HUDEP-2 (cell line): ENCODE results near the gene RAB11FIP4.

Source experiments
- DNase-seq, 76 experiments: peaks; one replicate each; lab custom pipeline; 2025; ENCODE audit not compliant: unreplicated experiment in 76 of 76; lab: John Stamatoyannopoulos, UW

The RAB11FIP4 gene

DNA sequence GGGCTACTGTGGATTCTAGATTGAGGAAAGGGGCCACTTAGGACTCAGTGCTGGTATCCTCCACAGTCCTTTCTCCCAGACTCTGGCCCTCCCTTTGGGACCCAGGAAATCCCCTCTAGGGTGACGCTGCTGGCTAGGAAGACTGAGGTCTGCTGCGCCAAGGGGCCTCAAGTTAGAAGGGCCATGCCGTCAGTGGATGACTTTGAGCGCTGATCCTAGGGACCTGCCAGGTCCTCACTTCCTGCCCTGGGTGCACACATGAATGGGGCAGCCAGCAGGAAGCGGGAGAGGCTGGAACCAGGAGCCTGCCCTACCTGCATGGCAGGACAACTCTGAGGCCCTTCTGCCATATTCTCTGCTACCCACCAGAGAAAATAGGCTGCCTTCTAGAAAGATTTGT is 145.0 kb downstream of the RAB11FIP4 start:
- DNase-seq: no peak

DNA sequence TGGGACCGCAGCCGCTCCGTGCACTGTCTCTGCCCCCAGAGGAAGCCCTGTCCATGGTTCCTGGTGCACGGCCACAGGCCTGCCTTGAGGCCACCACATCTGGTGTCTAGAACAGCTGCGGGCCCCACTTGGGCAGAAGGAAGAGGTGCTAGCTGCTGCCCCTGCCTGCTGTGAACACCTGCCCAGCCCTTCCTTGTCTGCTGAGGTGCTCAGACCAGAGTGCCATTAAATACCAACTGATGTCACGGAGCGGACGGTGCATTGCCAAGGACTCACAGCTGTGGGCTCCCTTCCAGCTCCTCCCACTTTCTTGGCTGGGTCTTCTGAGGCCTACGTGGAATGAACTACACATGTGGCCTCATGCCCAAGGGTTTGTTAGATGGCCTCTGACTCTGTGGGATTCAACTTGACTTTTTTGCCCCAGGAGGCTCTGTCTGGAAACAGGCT is 146.1 kb downstream of the RAB11FIP4 start:
- no peak for DNase-seq

DNA sequence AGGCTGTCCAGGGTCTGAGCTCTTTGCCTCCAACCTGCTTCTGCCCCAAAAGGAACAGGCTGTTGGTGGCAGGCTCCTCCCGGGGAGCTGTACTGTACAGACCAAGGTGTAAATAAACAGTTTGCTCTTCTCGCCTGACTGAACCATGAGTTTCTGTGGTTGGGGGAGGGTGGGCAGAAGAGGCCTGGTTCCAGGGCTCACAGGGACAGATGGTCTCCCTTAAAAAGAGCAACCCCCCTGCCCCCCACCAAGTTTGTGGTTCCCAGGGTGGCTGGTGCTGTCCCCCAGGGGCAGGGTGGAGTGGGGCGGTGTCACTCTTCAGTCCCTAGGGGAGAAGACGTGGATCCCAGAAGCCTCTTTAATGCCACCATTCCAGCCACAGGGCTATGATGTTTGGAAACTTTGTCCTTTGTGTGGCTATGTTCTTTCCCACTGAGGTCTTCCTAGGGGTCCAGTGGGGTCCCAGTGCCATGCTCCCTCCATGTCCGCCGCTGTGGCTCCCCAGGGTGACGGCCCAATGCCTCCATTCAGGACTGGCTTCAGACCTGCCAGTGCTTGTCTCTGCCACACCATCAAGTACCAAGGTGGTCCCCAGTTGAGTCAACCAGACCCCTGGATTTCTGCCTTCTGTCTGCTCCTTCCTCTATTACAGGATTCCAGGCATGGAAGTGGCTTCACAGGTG is 146.7 kb downstream of the RAB11FIP4 start:
- DNase-seq: no peak

GRCh38 chr17:31540602-31541307 is 149.3 kb downstream of the RAB11FIP4 start:
- no peak for DNase-seq

DNA sequence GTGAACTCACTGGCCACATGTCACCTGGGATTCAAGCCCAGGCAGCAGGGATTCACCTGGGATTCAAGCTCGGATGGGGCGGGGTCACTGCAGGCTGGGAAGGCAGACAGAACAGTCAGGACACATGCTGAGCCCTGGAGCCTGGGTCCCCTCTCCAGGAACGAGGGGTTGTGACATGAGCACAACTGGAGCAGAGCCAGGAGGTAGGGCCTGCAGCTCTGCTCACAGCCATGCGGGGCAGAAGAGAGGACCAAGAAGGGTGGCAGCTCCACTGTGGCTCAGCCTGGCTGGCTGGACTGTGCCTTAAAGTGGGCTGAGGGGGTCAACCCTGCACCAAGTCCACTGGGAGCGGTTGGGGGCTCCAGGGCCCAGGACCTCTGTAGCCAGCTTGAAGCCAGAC is 150.1 kb downstream of the RAB11FIP4 start:
- peak in 29 of 76 experiments; percentile 3 to 50 (median 19) for DNase-seq

DNA sequence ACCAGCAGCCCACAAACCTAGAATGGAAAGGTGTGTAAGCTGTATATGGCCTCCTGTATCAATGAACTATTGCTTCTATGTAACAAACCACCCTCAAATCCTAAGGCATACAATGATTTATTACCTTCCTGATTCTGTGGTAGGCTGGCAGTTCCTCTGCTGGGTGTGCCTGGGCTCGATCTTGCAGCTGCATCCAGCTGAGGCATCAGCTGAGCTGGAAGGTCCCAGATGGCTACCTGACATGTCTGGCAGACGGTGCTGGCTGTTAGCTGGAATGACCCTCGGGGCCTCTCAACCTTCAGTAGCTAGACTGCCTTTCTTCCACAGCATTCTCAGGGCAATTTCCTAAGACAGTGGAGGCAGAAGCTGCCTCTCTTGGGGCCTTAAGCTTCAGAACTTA is 152.7 kb downstream of the RAB11FIP4 start:
- no peak for DNase-seq

DNA sequence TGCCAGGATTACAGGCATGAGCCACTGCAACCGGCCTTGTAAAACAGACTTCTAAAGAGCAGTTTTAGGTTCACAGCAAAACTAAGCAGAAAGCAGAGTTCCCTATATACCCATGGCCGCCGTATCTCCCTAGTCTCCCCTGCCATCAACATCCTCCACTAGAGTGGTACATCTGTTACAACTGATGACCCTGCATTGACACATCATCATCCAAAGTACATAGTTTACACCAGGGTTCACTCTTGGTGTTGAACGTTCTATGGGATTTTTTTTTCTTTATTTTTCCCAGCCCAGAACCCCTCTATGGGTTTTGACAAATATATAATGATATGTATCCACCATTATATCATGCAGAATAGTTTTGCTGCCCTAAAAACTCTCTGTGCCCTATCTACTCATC is 155.2 kb downstream of the RAB11FIP4 start:
- DNase-seq: no peak

DNA sequence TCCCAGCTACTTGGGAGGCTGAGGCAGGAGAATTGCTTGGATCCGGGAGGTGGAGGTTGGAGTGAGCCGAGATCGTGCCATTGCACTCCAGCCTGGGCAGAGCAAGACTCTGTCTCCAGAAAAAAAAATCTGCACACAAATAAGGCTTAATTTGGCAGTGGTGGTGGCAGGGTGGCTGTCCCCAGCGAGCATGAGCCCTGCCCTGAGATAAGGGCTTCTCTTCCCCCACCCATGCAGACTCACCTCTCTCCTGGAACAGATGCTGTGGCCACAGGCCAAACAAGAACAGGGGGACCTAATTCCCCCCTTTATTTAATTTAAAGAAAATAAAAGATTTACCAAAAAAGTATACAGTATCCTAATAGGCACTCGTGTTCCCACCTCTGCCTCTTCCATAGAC is 157.2 kb downstream of the RAB11FIP4 start:
- DNase-seq: peak in 55 of 76 experiments; percentile 3 to 62 (median 28)

GRCh38 chr17:31549121-31549524 is 157.6 kb downstream of the RAB11FIP4 start:
- peak in 20 of 76 experiments; percentile 21 to 71 (median 46) for DNase-seq

- DNase-seq: peak in 75 of 76 experiments; percentile 48 to 99 (median 90)
Observed at GRCh38 chr17:31549525-31550388, 158.3 kb downstream of the RAB11FIP4 start.

DNA sequence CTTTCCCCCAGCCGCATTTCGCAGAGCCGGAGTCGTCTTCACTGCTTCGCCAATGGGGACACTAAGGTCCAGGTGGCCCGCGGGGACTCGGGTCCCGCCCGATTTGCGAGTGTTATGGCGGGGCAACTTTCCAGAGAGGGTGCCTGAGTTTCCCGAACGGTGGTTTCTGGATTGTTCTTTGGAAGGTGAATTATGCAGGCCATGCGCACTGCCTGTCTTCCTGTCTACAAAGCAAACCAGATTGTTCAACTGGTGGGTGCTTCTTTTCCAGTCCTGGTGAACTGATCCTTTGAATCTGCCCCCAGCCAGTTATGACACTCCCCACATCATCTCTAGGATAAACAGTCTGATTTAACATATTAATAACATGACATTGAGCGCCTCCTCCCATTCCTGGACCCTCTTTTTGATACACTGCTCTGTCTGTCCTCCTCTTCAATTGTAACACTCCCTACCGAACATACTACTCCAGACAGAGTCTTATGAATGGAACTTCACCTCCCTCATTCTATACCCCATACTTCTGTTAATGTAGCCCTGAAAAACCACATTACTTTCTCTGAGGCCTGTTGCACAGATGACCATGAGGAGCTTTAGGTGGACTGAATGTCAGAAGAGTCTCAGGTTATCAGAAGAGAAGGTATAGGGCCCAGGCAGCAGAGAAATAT is 159.0 kb downstream of the RAB11FIP4 start:
- no peak for DNase-seq

GRCh38 chr17:31552568-31552967 is 161.1 kb downstream of the RAB11FIP4 start:
- DNase-seq: no peak

GRCh38 chr17:31553506-31553905 is 162.0 kb downstream of the RAB11FIP4 start:
- no peak for DNase-seq

GRCh38 chr17:31554930-31555329 is 163.5 kb downstream of the RAB11FIP4 start:
- DNase-seq: no peak

- no peak for DNase-seq
Observed at GRCh38 chr17:31556969-31557645, 165.6 kb downstream of the RAB11FIP4 start.

GRCh38 chr17:31558748-31559583 is 167.5 kb downstream of the RAB11FIP4 start:
- peak in 55 of 76 experiments; percentile 8 to 79 (median 47) for DNase-seq

- DNase-seq: no peak
Observed at GRCh38 chr17:31559584-31560501, 168.4 kb downstream of the RAB11FIP4 start.

DNA sequence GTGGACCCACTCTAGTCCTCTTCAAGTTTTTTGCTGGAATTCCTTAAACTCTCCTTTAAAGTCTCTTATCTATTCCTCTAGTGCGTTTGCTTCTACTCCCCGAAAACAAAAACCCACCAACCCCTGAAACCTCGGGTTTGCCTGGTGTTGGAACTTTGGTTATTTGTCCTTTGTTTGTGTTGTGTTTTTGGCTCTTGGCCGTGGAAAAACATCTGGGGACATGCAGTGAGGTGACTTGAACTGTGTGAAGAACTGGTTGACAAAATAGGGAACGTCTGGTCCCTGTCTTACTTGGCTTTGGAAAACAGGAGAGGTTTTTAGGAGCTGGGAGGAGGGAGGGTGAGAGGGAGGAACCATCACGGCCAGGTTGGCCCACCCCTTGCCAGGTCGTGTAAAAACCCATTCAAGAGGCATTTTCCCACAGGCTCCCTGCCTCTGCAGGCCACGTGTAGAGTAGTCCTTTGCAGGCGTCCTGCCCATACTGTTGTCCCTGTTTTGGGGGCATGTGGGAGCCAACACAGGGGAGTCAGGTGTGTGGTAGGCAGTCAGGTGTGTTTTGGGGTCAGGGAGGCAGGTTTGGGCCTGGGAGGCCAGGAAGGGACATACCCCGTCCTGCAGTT is 169.3 kb downstream of the RAB11FIP4 start:
- no peak for DNase-seq
